Hematopoietic multipotent progenitor cell treated with erythropoietin and hydrocortisone succinate and interleukin-3 and kit ligand, for 4 days (in vitro differentiated cells): ENCODE measurements around the gene ADGRB2.

Experiments
- DNase-seq: peaks from one replicate; pipeline ENCODE4 v3.0.0-alpha.2; 2015

Gene ADGRB2

GRCh38 chr1:31795801-31796621, 31.9 kb upstream of the ADGRB2 start:
- peak; percentile 62 for DNase-seq

DNA sequence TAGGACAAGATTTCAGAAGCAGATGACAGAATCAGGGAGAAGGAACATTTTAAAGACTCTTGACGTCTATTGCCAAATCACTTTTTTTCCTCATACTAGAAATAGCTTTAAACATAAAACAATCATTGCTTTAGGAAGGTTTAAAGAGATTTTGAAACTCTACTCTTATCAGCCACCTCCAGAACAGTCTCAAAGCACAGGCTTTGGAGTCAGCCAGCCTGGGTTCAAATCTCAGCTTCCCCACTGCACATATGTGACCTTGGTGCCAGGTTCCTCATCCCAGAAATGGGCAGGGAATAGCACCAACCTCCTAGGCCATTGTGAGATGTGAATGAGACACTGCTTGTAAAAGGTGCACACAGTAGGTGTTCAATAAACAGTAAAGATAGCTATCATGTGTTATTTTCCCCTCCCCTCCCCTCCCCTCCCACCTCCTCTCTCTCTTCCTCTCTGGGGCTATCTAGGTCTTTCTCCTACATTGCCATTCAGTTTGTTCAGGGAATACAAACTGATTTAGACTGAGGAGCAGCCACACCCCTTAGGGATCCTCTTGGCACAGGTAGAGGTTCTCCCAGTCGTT, 31.0 kb upstream of the ADGRB2 start:
- DNase-seq: no peak

GRCh38 chr1:31793586-31794285, 29.6 kb upstream of the ADGRB2 start:
- no peak for DNase-seq

- DNase-seq: no peak
Measured at GRCh38 chr1:31793086-31793485, 28.9 kb upstream of the ADGRB2 start.

GRCh38 chr1:31792541-31792940, 28.4 kb upstream of the ADGRB2 start:
- no peak for DNase-seq

- no peak for DNase-seq
Measured at GRCh38 chr1:31792116-31792515, 28.0 kb upstream of the ADGRB2 start.

DNA sequence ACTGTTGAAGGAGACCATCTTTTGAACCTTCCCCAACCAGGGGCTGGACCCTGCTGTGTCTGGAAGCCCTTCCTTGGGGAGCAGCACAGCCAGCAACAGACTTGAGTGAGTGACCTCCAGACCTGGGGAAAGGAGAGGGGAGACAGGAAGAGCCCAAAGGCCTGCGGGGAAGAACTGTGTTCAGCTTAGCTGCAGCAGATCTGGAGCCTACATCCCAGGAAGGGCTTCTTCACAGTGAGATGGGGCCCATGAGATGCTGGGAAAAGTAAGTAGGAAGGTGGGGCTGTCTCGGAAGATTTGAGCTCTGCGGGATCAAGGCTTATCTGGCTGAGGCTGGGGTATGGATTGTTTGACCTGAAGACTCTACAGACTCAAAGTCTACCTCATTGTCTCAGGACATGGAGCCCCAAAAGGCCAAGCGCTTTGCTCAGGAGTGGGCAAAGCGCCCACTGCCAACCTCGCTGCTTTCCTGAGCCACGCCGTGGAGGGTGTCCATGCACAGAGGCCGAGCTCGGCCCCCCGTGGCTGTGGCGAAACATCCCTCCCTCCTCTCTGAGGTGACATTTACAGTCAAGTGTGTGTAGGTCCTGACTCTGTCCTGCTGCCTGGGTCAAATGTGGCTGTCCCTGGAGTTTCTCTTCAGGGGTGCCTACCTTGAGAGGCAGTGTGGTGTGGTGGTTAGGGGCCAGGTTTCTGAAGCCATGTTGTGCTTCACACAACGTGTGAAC, 27.2 kb upstream of the ADGRB2 start:
- no peak for DNase-seq

DNA sequence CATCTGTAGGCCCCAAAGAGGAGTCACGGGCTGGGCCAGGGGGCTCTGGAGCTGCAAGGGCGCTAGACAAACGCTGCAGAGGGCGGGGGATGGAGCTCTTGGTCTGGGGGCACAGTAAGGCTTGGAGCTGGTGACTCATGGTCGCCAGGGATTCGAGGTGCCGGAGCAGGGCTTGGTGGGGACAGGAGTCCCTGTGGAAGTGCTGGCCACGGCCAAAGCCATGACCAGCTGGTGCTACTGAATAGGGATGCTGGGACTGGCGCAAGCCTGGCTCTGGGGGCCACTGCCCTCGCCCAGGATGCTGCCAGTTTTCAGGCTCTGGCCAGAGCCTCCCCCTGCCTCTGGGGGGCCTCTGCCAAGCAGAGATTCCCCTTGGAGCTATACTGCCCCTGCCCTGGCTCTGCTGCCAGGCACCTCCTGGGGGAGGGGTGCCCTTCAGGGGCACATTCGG, 26.5 kb upstream of the ADGRB2 start:
- DNase-seq: no peak

GRCh38 chr1:31790140-31790539, 26.0 kb upstream of the ADGRB2 start:
- no peak for DNase-seq

DNA sequence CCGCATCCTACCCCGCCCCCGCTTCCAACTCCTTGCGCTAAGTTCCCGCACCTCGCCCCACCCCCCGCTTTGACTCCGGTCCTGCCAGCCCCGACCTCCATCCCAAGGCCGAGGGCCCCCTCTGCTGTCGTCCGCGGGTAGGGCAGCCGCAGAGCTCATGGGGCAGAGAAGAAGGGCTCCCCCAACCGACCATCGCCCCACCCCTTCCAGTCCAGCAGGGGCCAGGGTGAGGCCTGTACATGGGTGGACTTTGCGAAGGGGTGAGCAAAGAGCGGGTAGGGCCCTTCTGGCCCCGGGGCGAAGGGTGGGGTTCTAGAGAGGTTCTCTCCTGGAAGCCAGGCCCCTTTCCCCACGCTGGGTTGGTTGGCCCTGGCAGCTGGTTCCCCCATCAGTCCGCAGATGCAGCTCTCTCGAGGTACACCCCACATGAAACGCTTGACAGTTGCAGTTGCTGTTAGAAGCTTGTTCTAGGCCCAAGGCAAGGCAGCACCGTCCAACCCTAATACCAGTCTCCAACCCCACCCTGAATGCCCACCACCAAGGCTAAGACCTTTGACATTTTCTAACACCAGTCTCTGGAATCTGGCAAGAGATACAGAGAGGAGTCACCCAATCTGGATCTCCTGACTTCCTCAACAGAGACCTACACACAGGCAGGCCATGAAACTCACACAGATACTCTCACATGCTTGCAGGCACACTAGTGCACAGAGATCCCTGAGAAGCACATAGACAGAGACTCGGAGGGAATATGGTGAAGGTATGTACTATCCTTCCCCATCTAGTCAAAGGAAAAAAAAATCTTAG, 25.3 kb upstream of the ADGRB2 start:
- DNase-seq: peak; percentile 96

DNA sequence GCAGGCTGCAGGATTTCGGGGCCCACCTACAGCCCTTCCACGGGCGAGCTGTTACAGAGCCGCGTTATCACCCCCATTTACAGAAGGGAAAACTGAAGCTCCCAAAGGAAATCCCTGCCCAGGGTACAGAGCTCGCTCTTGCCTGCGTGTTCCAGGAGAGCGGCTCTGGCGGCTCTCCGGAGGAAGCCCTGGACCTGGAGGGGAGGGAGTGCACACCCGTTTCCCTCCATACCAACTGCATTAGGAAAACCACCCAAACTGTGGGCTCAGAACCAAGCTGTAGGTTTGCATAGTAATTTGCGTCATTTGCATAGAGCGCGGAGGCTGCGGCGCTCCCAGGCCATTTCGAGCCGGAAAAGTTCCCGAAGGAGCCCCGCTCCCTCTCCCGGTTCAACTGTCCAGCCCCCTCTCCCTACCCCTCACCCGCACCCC, 24.7 kb upstream of the ADGRB2 start:
- DNase-seq: no peak

GRCh38 chr1:31788138-31788824, 24.1 kb upstream of the ADGRB2 start:
- peak; percentile 94 for DNase-seq

- DNase-seq: no peak
Measured at GRCh38 chr1:31787786-31788137, 23.6 kb upstream of the ADGRB2 start.

DNA sequence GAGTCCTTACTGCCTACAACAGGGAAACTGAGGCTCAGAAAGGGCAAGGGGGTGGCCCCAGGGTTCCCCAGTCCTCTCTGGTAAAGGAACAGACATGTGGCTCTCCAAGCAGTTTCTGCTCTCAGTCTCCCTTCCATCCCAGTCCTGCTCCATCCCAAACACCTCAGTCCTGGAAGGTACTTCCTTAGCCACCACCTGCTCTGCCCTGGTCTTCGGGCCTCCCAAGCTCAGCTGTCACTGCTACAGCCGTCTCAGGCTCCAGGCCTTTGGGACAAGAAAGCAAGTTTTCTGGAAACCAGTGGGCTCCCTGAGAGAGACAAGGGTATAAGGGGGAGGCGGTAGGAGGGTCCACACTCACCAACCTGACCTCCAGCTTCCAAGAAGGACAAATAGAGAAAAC, 23.1 kb upstream of the ADGRB2 start:
- no peak for DNase-seq

- no peak for DNase-seq
Measured at GRCh38 chr1:31786366-31787060, 22.4 kb upstream of the ADGRB2 start.

- no peak for DNase-seq
Measured at GRCh38 chr1:31785947-31786290, 21.8 kb upstream of the ADGRB2 start.

DNA sequence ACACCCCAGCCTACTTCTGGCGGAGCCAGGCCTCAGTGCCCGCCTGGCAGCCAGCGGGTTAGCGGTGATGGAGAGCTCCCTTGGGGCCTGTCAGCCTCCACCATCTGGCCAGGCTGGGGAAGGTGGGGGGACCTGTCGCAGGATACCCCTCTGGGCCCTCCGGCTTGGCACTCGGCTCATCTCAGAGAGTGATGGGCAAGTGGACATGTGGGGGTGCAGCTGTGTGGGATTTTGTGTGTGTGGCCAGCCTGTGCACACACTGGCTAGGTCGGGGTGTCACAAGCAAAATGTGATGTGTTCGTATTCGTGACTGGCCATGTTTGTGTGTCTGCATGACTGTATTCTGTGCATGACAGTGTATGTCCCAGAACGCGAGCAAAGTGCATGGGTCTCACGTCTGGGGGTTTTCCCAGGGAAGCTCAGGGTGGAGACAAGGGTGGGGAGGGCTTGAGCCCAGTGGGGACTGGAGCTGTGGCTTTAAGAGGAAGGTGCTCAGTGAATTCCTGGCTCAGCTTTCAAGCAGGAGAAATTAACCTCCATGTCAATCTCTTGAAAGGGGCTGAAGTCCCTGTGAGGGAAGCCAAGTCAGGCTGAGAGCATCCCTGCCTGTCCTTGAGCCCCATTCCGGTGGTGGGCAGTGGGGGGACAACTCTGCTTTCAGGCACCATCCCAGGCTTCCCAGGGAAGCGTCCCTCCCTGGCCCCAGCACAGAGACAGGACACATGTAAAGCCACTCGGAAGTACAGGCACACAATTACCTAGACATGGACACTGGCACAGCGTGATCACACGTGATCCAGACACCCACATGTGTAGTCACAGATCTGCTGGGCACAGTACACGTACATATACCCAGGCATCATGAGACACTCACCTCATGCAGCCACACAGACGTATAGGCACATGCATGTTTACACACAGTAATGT, 21.1 kb upstream of the ADGRB2 start:
- DNase-seq: peak; percentile 36

DNA sequence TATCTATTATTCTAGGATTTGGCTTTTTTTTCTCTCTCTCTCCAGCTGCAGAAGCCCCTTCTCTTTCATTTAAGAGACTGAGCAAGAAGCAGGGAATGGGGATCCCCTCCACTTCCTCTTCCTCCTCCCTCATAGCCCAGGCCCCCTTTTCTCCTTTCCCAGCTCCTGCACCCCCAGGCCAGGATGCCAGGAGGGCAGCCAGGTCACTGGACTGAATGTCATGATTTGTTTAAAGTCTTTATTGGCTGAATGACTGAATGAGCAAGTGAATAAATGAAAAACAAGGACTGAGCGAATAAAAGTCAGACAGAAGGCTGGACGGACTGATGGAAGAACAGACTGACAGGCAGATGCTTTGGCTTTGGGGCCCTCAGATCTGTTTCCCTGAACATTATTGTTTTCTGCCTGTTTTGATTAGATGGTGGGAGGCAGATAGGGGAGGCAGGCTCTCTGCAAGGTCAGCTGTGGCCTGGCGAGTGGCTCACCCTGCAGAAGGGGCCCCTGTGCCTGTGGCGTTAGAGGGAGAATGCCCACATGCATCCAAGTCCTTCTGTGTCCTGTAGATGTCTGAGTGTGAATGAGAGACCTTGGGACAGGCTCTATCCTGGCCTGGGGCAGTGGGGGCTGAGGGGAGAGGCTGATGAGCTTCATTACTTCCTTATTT, 20.3 kb upstream of the ADGRB2 start:
- DNase-seq: no peak

GRCh38 chr1:31783846-31784245, 19.7 kb upstream of the ADGRB2 start:
- no peak for DNase-seq
